Neural cell (in vitro differentiated cells): Measurements from ENCODE around the gene PRKCZ. TPM values are rescaled to one million over a fixed set of nuclear protein-coding genes. Genes with fewer than 3 reads are reported as not detected.

ENCODE experiments used
- H2AFZ ChIP-seq: fragments of 200-600, 300-800 bp; sonication (generic), shearing (Covaris generic); 2 replicates; pipeline ENCODE4 v1.6.0; 2014; ENCODE audit warnings: low read depth, mild to moderate bottlenecking, antibody characterized with exemption, low read length, moderate library complexity
- H3F3A ChIP-seq: fragments of 200-600 bp; shearing (Covaris generic); 2 replicates; pipeline ENCODE4 v1.6.1; 2016; ENCODE audit warnings: mild to moderate bottlenecking, moderate library complexity, mixed read lengths, antibody characterized with exemption, low read length; ENCODE audit not compliant: insufficient read depth, poor library complexity, severe bottlenecking
- H3K27ac ChIP-seq: fragments of 200-600, 300-800 bp; sonication (generic), shearing (Covaris generic); 2 replicates; pipeline ENCODE4 v1.5.1; 2014; ENCODE audit warnings: mild to moderate bottlenecking, low read length, moderate library complexity
- H3K27me3 ChIP-seq: fragments of 300-800, 200-600 bp; sonication (generic), shearing (Covaris generic); 2 replicates; pipeline ENCODE4 v1.6.0; 2014; ENCODE audit warnings: mild to moderate bottlenecking, low read depth, low read length, moderate library complexity; ENCODE audit not compliant: insufficient read depth
- H3K36me3 ChIP-seq: fragments of 300-800, 200-600 bp; sonication (generic), shearing (Covaris generic); 2 replicates; pipeline ENCODE4 v1.5.1; 2014; ENCODE audit warnings: mild to moderate bottlenecking, antibody characterized with exemption, low read length, moderate library complexity; ENCODE audit not compliant: insufficient read depth
- H3K4me2 ChIP-seq: fragments of 300-800, 200-600 bp; sonication (generic), shearing (Covaris generic); 2 replicates; pipeline ENCODE4 v1.6.0; 2014; ENCODE audit warnings: mild to moderate bottlenecking, low read length
- H3K4me3 ChIP-seq: fragments of 300-800, 200-600 bp; sonication (generic), shearing (Covaris generic); 2 replicates; pipeline ENCODE4 v1.5.1; 2014; ENCODE audit warnings: mild to moderate bottlenecking, low read length, moderate library complexity
- H3K79me2 ChIP-seq: fragments of 200-600 bp; shearing (Covaris generic); replicated peaks from 2 replicates; pipeline ENCODE4 v1.6.0; 2014; ENCODE audit warnings: mild to moderate bottlenecking, low read length, moderate library complexity; ENCODE audit not compliant: insufficient read depth
- H3K9ac ChIP-seq: fragments of 300-800, 200-600 bp; sonication (generic), shearing (Covaris generic); 2 replicates; pipeline ENCODE4 v1.6.1; 2016; ENCODE audit warnings: mild to moderate bottlenecking, low read length, mixed read lengths
- H3K9me2 ChIP-seq: fragments of 200-600 bp; shearing (Covaris generic); 2 replicates; pipeline ENCODE4 v1.6.1; 2016; ENCODE audit warnings: mild to moderate bottlenecking, low read length, mixed read lengths; ENCODE audit not compliant: insufficient read depth
- H3K9me3 ChIP-seq: fragments of 200-600, 300-800 bp; sonication (generic), shearing (Covaris generic); 2 replicates; pipeline ENCODE4 v1.6.1; 2016; ENCODE audit warnings: mild to moderate bottlenecking, mixed run types, low read length, moderate library complexity, mixed read lengths
- H4K20me1 ChIP-seq: fragments of 200-600 bp; shearing (Covaris generic); 2 replicates; pipeline ENCODE4 v1.6.1; 2016; ENCODE audit warnings: mild to moderate bottlenecking, mixed run types; ENCODE audit not compliant: insufficient read depth
- EP300 ChIP-seq: fragments of 450-650 bp; conservative IDR thresholded peaks from 2 replicates; pipeline ENCODE4 v1.6.1; 2014; ENCODE audit warnings: antibody characterized with exemption, mild to moderate bottlenecking, moderate library complexity; ENCODE audit not compliant: poor library complexity, severe bottlenecking
- EZH2 ChIP-seq: fragments of 200-600, 300-800 bp; shearing (Covaris generic), sonication (generic); IDR thresholded peaks from 2 replicates; pipeline ENCODE4 v1.6.1; 2014; ENCODE audit warnings: antibody characterized with exemption, low read length, borderline replicate concordance, mild to moderate bottlenecking; ENCODE audit not compliant: insufficient read depth, poor library complexity, severe bottlenecking
- MXI1 ChIP-seq: fragments of 450-650 bp; conservative IDR thresholded peaks from 2 replicates; pipeline ENCODE4 v1.6.1; 2014; ENCODE audit warnings: antibody characterized with exemption, mild to moderate bottlenecking; ENCODE audit not compliant: poor library complexity, severe bottlenecking
- POLR2AphosphoS5 ChIP-seq: IDR thresholded peaks from 2 replicates; pipeline ENCODE4 v1.6.1; 2012
- RAD21 ChIP-seq: fragments of 450-650 bp; conservative IDR thresholded peaks from 2 replicates; pipeline ENCODE4 v1.6.1; 2014; ENCODE audit warnings: antibody characterized with exemption, mild to moderate bottlenecking, moderate library complexity
- SMC3 ChIP-seq: fragments of 450-650 bp; conservative IDR thresholded peaks from 2 replicates; pipeline ENCODE4 v1.6.1; 2014; ENCODE audit warnings: antibody characterized with exemption, mild to moderate bottlenecking, moderate library complexity; ENCODE audit not compliant: poor library complexity
- TAF1 ChIP-seq: IDR thresholded peaks from 2 replicates; pipeline ENCODE4 v1.6.1; 2012; ENCODE audit warnings: low read depth
- polyA plus RNA-seq: library from polyadenylated mRNA; depleted of rRNA; stranded (reverse); fragments of >200 nt; gene quantifications from 2 replicates; pipeline ENCODE4 v1.2.3, GENCODE V29; 2014
- TF ChIP-seq, protein P1 (sequence below): fragments of 450-650 bp; IDR thresholded peaks from 2 replicates; pipeline ENCODE4 v1.5.1; 2014; ENCODE audit warnings: antibody characterized with exemption, mild to moderate bottlenecking, moderate library complexity; ENCODE audit not compliant: poor library complexity, severe bottlenecking
- TF ChIP-seq, protein P2 (sequence below): IDR thresholded peaks from 2 replicates; pipeline ENCODE4 v1.6.1; 2012; ENCODE audit warnings: borderline replicate concordance

The PRKCZ gene
- polyA plus RNA-seq, 1 donor from 2014 or later, result 54.9 TPM

DNA sequence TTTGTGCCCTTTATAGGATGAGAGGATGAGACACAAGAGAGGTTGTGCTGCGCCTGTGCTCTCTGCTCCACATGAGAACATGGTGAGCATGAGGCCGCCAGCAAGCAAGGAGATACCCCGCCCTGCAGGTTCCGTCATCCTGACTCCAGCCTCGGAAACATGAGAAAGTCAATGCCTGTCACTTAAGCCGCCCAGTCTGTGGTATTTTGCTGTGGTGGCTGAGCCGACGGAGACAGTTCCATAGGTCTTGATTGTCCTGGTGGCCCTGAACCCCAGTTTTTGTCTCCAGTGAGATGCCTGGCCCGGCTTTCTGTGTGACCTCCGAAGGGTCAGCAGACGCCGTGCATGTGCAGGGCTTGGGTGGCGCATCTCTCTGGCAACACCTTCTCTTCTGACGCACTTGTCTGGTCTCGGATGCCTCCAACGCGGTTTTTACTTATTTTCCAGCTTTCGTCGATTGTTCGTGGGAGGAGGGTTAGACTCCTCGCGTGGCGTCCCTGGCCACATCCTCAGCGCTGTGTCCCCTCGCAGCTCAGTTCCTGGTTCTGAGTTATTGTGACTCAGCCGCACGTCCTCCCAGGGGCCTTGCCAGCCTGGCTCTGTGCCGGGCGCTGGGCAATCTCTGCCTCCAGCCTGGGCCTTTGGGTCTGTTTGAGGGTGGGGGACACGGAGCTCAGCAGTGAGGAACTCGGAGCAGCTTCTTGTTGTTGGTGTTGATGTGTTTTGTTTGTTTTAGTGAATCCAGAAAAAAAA is 74.4 kb downstream of the PRKCZ start:
- Histone ChIP-seq H3K27ac (no peak overlapping the region), H3K4me2 (no peak overlapping the region), H3K9ac (no peak overlapping the region), H3K4me3 (no peak overlapping the region), H3F3A (no peaks in the 10 kb centered on the region), H3K36me3 (no peaks in the 10 kb centered on the region), H2AFZ (no peak overlapping the region), H3K27me3 (no peaks in the 10 kb centered on the region), H3K9me3 (no peaks in the 10 kb centered on the region), H4K20me1 (no peaks in the 10 kb centered on the region), H3K79me2 (no peaks in the 10 kb centered on the region), H3K9me2 (no peaks in the 10 kb centered on the region)
- TF ChIP-seq SMC3 (no peak), EZH2 (no peak), EP300 (no peak), POLR2AphosphoS5 (no peak), TAF1 (no peak), MXI1 (no peak), RAD21 (no peak)
- TF ChIP-seq, protein P1, sequence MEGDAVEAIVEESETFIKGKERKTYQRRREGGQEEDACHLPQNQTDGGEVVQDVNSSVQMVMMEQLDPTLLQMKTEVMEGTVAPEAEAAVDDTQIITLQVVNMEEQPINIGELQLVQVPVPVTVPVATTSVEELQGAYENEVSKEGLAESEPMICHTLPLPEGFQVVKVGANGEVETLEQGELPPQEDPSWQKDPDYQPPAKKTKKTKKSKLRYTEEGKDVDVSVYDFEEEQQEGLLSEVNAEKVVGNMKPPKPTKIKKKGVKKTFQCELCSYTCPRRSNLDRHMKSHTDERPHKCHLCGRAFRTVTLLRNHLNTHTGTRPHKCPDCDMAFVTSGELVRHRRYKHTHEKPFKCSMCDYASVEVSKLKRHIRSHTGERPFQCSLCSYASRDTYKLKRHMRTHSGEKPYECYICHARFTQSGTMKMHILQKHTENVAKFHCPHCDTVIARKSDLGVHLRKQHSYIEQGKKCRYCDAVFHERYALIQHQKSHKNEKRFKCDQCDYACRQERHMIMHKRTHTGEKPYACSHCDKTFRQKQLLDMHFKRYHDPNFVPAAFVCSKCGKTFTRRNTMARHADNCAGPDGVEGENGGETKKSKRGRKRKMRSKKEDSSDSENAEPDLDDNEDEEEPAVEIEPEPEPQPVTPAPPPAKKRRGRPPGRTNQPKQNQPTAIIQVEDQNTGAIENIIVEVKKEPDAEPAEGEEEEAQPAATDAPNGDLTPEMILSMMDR, result no peak
- TF ChIP-seq, protein P2, sequence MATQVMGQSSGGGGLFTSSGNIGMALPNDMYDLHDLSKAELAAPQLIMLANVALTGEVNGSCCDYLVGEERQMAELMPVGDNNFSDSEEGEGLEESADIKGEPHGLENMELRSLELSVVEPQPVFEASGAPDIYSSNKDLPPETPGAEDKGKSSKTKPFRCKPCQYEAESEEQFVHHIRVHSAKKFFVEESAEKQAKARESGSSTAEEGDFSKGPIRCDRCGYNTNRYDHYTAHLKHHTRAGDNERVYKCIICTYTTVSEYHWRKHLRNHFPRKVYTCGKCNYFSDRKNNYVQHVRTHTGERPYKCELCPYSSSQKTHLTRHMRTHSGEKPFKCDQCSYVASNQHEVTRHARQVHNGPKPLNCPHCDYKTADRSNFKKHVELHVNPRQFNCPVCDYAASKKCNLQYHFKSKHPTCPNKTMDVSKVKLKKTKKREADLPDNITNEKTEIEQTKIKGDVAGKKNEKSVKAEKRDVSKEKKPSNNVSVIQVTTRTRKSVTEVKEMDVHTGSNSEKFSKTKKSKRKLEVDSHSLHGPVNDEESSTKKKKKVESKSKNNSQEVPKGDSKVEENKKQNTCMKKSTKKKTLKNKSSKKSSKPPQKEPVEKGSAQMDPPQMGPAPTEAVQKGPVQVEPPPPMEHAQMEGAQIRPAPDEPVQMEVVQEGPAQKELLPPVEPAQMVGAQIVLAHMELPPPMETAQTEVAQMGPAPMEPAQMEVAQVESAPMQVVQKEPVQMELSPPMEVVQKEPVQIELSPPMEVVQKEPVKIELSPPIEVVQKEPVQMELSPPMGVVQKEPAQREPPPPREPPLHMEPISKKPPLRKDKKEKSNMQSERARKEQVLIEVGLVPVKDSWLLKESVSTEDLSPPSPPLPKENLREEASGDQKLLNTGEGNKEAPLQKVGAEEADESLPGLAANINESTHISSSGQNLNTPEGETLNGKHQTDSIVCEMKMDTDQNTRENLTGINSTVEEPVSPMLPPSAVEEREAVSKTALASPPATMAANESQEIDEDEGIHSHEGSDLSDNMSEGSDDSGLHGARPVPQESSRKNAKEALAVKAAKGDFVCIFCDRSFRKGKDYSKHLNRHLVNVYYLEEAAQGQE, result no peak

DNA sequence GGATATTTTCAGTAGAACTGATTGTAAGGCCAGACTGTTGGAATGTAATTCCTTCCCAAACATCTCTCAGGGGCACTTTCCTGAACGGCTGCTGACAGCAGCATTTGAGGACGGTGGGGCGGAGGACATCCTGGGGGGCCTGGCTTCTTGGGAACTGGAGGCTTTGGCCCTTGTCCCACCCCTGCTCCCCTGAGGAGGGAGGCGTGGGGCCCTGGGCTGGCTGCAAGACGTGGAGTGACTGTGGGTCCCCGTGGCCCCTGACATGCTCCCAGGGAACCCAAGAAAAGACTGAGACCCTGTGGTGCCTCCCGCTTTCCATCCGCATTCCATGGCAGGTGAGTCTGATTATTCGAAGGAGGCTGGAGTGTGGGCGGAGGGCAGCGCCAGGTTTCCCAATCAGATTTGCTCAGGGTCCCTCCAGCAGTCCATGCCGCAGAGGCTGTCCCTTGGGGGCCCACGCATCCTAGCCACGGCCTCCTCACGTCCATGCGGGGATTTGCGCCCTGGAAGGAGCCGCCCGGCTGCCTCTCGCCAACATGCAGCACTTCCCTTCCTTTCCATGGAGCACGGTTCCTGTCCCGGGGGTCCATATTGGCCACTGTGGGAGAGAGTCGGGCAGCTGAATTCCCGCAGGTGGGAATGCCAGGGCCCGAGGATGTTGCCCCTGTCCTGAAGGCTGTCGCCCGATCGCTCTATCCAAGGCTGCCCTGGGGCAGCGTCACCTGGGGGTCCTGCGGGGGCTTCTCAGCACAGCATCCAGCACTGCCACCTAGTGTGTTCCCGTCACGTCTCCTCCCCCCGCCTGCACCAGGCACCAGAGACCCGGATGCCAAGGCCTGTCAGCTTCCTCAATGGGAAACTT is 75.4 kb downstream of the PRKCZ start:
- Histone ChIP-seq H3K9me2 (no peaks in the 10 kb centered on the region), H3F3A (no peaks in the 10 kb centered on the region), H3K36me3 (no peaks in the 10 kb centered on the region), H2AFZ (no peak overlapping the region), H3K4me3 (no peak overlapping the region), H3K9me3 (no peaks in the 10 kb centered on the region), H3K9ac (no peak overlapping the region), H3K27ac (no peak overlapping the region), H3K27me3 (no peaks in the 10 kb centered on the region), H4K20me1 (no peaks in the 10 kb centered on the region), H3K79me2 (no peaks in the 10 kb centered on the region), H3K4me2 (no peak overlapping the region)
- TF ChIP-seq EZH2 (no peak), POLR2AphosphoS5 (no peak), SMC3 (no peak), EP300 (no peak), RAD21 (no peak), TAF1 (no peak), MXI1 (no peak)
- TF ChIP-seq, protein P2, result no peak
- TF ChIP-seq, protein P1, result no peak
